Islet precursor cell (in vitro differentiated cells): ENCODE results near the gene YEATS2.
"Not testable (repeated sequence)": the region's sequence is repeated elsewhere in the genome, so short reads cannot be mapped to it uniquely, and the experiment has no call there.

Experiments used
- DNase-seq: peaks from one replicate; pipeline ENCODE4 v3.0.0-alpha.2; 2018

Gene YEATS2

GRCh38 chr3:183779896-183780465, 82.4 kb downstream of the YEATS2 start:
- DNase-seq = no peak

DNA sequence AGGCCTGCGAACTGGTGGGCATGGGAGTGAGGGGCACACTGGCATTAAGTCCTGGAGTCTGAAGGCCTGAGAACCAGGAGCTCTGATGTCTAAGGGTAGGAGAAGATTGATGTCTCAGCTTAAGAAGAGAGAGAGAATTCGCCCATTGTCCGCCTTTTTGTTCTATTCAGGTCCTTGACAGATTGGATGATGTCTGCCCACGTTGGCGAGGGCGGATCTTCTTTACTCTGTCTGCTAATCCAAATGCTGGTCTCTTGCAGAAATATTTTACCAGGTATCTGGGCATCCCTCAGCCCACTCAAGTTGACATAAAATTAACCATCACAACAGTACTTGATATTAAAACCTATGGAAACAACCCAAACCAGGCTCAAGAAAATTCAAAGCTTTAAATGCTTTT, 83.6 kb downstream of the YEATS2 start:
- no peak for DNase-seq

- DNase-seq = no peak
These were observed 85.1 kb downstream of the YEATS2 start for GRCh38 chr3:183782576-183783276.

- not testable (repeated sequence) for DNase-seq
These were observed 86.9 kb downstream of the YEATS2 start for GRCh38 chr3:183784503-183784902.

DNA sequence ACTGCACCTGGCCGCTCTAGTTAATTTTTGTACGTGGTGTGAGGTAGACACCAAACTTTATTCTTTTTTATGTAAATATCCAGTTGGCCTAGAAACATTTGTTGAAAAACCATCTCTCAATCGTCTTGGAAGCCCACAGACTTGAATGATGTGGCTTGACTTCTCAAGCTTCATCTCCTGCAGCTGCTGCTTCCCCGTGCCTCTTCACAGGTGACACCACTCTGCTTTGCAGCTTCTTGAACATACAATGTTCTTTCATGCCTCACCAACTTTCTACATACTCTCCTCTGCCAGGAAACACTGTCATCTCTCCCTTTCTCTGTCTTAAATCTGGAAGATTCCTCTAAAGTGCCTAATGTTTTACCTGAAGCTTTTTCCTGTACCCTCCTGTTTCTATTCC, 92.2 kb downstream of the YEATS2 start:
- no peak for DNase-seq

DNA sequence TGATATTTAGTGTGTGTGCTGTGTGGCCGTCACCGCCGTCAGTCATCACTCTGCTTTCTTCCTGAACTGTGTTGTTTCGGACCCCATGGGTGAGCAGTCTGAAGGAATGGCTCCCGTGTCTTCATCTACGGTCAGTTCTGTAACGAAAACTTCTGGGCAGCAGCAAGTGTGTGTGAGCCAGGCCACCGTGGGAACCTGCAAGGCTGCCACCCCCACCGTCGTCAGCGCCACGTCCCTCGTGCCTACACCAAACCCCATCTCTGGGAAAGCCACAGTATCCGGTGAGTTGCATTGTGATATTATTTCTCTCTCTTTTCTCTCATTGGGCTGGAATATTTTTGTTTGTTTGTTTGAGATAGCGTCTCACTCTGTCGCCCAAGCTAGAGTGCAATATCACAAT, 93.1 kb downstream of the YEATS2 start:
- DNase-seq = no peak

- no peak for DNase-seq
These were observed 95.4 kb downstream of the YEATS2 start for GRCh38 chr3:183792976-183793375.

DNA sequence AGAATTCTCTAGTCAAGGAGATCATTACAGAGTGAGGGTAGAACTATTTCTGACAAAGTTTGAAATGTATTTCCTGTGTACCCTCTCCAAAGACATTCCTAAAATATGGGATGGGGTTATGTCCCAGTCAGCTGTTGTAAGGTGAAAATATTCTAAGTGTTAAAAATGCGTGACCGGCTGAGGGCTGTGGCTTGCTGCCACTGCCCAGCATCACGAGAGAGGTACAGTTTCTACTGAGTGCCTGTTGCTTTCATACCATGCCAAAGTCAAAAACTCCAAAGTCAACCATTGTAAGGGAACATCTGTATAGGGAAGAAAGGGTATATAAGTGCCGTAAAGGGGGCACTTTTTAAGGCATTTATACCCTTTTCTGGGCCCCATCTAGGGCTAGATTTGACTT, 96.9 kb downstream of the YEATS2 start:
- DNase-seq = no peak

DNA sequence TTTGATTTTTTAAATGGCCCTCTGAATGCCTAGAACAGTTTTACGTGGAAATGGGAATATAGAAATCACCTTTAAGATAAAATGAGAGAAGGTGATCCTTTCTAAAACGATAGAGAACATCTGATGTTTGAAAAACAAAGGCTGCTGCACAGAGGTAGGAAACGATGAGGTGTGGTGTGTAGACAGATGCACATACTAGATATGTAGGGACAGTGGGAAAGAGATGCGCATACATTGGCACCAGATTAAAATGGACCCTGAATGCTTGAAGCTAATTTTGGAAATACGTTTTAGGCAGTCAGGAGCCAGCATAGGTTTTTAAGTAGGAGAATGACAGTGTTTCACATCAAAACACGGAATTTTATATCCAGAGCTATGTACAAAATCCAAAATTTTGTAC, 98.8 kb downstream of the YEATS2 start:
- DNase-seq = no peak

DNA sequence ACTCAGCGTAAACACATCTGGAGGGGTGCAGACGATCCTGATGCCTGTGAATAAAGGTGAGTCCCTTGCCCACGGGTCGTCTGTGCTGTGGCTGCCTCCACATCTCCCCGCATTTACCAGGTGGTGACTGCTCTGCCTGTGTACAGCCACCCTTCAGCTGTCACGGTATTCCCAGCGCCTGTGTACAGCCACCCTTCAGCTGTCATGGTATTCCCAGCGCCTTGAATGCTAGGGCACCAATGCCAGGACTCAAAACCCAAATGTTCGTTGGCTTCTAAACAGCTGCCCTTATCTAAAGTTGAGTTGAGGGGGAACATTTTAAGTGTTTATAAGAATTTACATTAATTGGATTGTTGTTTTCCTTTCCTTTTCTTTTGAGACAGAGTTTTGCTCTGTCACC, 100.4 kb downstream of the YEATS2 start:
- no peak for DNase-seq

- no peak for DNase-seq
These were observed 101.9 kb downstream of the YEATS2 start for GRCh38 chr3:183799461-183799860.

DNA sequence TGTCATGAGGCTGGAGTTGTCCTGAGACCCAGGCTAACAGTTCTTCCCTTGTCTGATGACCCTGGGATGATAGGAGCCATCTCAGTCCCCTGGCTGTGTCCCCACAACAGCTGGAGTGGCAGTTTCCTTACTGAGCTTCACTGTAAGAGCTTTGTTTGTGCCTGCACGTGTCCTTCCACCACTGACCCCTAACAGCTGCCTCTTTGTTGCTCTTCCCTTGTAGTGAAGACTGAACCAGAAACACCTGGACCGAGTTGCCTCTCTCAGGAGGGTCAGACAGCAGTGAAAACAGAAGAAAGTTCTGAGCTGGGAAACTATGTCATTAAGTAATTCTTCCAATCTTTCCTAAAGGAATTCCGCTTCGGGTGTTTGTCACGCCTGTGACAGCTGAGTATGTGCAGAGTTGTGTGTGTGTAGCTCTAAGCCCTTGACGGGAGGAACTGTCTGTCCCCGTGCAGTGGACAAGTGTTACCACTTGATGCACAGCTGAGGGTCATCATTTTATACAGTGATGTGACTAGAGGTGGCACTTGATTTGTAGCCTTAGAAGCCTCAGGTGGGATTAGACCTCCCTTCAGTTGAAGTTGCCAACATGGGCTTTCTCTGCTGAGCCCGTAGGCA, 102.8 kb downstream of the YEATS2 start:
- no peak for DNase-seq

DNA sequence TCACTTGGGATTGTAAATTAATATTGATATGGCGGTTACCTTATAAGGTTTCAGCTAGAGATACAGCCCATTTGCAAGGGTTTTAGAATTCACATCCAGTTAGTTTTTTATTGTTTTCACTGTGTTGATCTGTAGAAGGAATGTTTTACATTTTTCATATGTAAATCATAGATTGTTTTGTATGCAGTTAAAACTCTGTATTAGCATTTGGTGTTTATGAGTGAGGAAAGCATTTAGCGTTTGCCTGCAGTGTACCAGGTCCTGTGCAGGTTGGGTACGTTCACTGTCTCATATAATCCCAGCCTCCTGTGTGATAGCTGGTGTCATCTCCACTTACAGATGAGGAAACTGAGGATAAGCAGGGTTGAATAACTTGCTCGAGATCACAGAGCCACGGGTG, 104.0 kb downstream of the YEATS2 start:
- DNase-seq = no peak

- no peak for DNase-seq
These were observed 105.4 kb downstream of the YEATS2 start for GRCh38 chr3:183802989-183803388.

DNA sequence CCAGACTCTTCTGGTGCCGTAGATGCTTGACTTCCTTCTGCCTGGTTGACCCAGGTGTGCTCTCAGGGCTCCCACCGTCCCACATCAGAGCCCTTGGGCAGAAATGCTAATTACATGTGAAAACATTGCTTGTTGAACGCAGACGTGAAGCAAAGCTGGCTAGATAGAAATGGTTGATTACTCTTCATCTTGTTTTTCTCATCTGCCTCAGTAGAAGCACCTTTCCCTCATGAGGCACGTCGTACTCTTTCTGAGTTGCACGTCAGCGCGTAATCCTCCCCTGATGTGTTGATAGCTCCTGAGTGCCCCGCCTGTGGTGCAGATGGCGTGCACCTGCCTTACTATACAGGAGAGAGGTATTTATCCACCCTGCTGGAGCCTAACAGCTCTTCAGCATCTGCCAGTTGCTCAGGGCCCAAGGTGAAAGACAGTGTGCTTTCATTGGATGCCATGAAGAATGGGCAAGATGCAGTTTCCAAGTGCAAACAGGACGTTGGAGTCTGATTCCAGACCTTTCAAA, 109.7 kb downstream of the YEATS2 start:
- no peak for DNase-seq

- no peak for DNase-seq
These were observed 110.3 kb downstream of the YEATS2 start for GRCh38 chr3:183807881-183808280.

DNA sequence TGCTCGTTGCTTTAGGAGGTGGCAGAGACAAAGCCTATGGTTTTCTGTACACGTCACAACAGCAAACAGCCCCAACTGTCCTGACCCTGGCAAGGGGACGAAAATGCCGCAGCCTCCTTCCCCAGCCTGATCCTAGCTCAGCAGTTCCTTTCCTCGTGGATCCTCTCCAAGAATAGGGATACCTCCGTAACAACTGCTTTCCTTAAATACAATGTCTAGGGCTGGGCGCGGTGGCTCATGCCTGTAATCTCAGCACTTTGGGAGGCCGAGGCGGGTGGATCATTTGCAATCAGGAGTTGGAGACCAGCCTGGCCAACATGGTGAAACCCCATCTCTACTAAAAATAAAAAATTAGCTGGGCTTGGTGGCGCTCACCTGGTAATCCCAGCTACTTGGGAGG, 110.8 kb downstream of the YEATS2 start:
- no peak for DNase-seq

DNA sequence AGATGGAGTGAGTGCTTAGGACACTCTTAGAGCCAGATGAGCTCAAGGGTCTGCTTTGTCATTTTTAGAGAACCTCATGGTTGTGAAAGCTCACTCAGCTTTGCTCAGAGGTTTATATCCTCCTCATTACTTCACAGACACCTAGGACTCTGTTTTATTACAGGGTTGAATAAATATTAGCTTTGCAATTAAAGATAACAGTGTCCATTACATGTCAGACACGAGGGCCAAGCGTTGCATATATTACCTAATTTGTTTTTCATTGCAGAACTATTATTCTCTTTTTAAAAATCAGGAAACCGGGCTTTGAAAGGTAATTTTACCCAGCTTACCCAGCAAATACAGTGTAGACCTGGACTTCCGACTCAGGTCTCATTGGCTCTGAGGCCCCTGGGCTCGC, 111.7 kb downstream of the YEATS2 start:
- no peak for DNase-seq

DNA sequence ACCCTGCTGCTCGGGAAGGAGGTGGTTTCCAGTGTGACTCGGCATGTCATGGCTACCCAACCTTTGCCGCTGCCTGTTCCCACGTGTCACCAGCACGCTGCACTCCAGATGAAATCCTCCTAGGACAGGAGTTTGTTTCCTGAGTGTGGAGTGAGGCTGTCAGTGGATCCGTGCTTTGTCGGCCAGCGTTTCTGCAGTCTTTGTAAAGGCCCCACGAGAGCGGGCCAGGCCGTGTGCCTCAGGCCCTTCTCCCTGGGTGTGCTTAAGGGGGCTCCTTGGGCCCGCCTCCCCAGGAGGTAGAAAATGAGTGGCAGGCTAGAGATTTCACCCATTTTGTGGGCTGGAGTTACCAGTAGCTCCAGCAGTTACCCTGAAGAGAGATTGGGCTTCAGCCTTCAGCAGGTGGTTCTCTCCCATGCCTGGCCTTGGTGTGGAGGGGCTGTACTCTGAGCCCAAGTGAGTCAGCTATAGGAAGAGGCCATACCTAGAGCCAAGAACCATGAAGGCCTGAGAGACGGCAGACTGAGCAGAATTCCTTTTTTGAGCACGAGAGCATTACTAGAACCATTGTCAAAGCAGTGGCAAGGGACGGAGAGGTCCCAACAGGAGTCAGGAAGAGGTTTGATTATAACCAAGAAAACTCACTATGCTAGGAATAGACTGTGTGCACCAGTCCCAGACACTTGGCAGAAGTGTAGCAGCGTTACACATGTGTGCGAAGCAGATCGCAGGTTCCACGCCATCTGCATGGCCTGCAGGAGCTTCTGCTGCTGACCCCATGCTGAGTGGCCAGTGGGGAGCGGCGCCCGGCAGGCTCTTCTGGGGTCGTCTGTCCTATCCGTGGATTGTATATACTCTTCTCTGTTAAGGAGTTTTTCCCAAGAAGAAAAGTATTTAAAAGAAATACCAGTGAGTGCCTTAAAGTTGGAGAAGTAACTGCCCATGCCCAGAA, 113.3 kb downstream of the YEATS2 start:
- DNase-seq = no peak

DNA sequence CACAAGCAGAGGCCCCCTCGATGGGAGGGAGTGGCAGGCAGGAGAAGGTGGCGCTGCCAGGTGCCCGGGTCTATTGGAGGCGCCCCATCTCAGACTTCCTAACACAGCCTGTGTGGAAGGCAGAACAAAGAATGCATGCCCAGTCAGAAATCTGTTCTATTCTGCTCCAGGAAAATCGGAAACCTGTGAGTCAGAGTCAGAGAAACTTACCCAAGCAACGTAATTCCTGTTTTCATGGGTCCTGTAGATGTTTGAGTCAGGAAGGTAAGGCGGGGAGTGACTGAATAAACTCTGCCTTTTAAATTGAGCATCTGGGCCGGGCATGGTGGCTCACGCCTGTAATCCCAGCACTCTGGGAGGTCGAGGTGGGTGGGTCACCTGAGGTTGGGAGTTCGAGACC, 114.0 kb downstream of the YEATS2 start:
- no peak for DNase-seq

DNA sequence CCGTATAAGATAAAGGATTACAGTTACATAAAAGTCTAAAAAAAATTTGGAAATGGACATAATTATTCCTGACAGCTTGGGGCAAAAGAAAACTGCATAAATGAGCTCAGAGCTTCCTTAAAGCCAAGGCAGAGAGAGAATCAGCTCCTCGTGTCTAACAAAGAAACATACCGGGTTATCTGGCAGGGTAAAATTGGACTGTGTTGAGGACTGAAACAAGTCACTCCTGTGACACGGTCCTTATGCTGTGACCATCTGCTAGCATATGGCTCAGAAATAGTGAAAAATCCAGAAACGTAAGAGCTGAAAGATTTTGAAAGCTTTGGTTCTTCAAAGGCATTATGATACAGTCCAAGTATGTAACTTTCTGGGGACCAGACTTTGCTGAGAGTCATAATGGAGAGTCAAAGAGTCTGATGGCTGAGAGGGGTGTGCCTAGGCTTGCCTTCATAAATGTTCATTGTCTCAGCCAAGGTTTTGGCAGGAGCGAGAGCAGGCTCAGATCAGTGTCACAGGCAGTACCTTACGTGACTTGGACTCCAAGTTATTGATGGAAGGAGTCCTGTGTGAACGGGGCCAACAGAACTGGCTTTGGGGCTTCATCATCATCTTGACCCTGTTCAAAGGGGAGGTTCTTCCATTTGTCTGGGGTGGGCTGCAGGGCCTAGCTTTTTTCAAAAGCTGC, 115.3 kb downstream of the YEATS2 start:
- DNase-seq = no peak

DNA sequence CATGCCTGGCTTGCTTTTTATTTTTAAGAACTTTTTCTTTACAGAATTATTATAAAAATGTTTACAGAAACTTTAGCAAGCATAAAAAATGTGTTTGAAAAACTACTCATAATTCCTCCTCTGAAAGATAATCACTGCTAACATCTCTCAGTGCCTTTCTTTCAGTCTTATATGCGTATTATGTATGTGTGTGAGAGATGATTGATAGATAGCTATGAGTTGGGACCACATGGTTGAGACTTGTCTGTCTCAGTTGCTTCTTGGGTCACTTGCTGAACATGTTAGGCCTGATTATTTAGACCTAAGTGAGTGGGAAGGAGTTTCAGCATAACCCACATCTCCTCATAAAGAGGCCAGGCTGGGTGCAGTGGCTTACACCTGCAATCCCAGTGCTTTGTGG, 116.6 kb downstream of the YEATS2 start:
- no peak for DNase-seq

- no peak for DNase-seq
These were observed 118.0 kb downstream of the YEATS2 start for GRCh38 chr3:183815563-183815940.
